ENCODE measurements around the gene ALDH18A1. TPM values are rescaled to one million over a fixed set of nuclear protein-coding genes. Genes with fewer than 3 reads are reported as not detected.

Gene ALDH18A1
- total RNA-seq, 2 donors from 2014 or later, result 22.8 to 29.5 TPM

DNA sequence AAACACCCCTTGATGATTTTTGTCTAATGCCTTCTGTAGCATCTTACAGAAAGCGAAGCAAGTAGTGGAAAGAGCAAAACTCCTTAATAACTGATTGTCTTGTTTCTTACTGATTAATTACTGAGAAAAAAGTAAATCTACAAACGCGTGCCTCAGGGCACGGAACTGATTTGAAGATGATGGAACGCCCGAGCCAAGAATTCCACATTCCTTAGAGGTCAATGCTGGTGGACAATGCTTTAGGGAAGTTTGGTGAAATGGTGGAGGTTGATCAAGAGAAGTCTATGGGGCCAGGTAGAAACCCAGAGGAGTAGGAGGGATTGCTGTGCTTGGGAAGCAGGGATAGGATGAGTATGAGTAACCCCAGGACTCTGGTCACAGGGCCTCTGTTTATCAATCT is 90.4 kb downstream of the ALDH18A1 start:
- Mint-ChIP-seq H3K4me3 (no peak overlapping the region), H3K27me3 (peaks cover 10% of the 10 kb centered on the region), H3K36me3 (ENCODE audit: low read depth) (peaks cover 2% of the 10 kb centered on the region), H3K27ac (no peak overlapping the region), H3K4me1 (peaks cover 11% of the 10 kb centered on the region)
- no peak for DNase-seq
- no peaks in the 10 kb centered on the region for H3K9me3 ChIP-seq (ENCODE audit: control insufficient read depth, low read length, poor library complexity, severe bottlenecking)
- no peak for ATAC-seq

DNA sequence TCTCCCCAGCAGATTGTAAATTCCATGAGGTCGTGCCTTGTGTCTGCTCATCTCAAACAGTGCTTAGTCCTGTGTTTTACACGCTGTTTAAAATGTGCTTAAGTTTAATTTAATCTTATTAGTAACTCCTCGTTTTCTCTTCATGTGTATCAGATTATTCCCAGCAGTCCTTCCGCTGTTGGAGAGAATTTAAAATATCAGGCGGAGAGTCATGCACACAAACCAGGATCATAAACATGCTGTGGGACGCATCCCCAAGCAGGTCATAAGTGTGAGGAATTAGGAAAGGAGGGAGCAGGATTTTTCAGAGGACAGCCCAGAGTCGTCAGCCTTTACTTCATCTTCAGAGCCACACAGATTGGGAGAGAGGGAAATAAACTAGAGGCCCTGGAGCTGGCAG is 91.2 kb downstream of the ALDH18A1 start:
- ATAC-seq, result no peak
- no peak overlapping the region for H3K4me3 Mint-ChIP-seq
- H3K9me3 ChIP-seq (ENCODE audit: control insufficient read depth, low read length, poor library complexity, severe bottlenecking), result no peaks in the 10 kb centered on the region
- no peak for DNase-seq
- peaks cover 13% of the 10 kb centered on the region for H3K4me1 Mint-ChIP-seq
- H3K27me3 Mint-ChIP-seq, result peaks cover 6% of the 10 kb centered on the region
- no peak overlapping the region for H3K27ac Mint-ChIP-seq
- H3K36me3 Mint-ChIP-seq (ENCODE audit: low read depth), result peaks cover 4% of the 10 kb centered on the region

GRCh38 chr10:95564291-95564690 is 92.2 kb downstream of the ALDH18A1 start:
- H3K27ac Mint-ChIP-seq, result no peak overlapping the region
- ATAC-seq (no peak), DNase-seq (no peak)
- H3K36me3 Mint-ChIP-seq (ENCODE audit: low read depth), result peaks cover 4% of the 10 kb centered on the region
- H3K9me3 ChIP-seq (ENCODE audit: control insufficient read depth, low read length, poor library complexity, severe bottlenecking), result no peaks in the 10 kb centered on the region
- no peak overlapping the region for H3K4me3 Mint-ChIP-seq
- peaks cover 18% of the 10 kb centered on the region for H3K4me1 Mint-ChIP-seq
- peaks cover 8% of the 10 kb centered on the region for H3K27me3 Mint-ChIP-seq

DNA sequence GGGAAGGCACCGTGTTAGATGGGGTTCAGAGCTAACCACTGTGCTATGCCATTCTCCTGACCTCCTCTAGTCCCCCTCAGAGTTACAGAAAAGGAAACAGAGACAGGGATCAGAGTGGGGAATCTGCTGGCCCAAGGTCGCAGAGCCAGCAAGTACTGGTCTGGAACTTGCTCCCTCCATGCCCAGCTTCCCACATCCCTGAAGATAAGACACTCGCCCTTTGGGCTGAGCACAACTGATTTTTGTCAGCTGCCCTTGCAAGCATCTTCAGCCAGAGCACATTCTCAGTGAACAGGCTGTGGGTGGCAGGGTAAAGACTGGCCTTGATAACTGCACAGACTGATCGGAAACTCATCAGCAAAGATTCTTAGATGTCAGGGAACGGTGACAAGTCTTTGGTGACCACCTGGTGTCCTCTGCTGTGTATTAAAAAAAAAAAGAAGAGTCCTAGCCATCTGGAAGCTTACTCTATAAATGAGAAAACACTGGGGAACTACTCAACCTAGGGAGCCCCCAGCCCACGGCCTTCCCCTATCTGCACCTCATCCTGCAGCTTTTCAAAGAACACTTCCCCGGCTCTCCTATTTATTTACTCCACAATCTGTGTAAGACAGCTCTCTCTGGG is 94.1 kb downstream of the ALDH18A1 start:
- H3K36me3 Mint-ChIP-seq (ENCODE audit: low read depth), result peaks cover 4% of the 10 kb centered on the region
- no peaks in the 10 kb centered on the region for H3K9me3 ChIP-seq (ENCODE audit: control insufficient read depth, low read length, poor library complexity, severe bottlenecking)
- ATAC-seq (no peak), DNase-seq (no peak)
- peaks cover 20% of the 10 kb centered on the region for H3K4me1 Mint-ChIP-seq
- H3K27me3 Mint-ChIP-seq, result peaks cover 10% of the 10 kb centered on the region
- no peak overlapping the region for H3K4me3 Mint-ChIP-seq
- no peak overlapping the region for H3K27ac Mint-ChIP-seq

- Mint-ChIP-seq H3K27ac (no peak overlapping the region), H3K36me3 (ENCODE audit: low read depth) (peaks cover 4% of the 10 kb centered on the region), H3K4me1 (peaks cover 20% of the 10 kb centered on the region), H3K4me3 (peak overlapping the region; percentile 99), H3K27me3 (peaks cover 10% of the 10 kb centered on the region)
- no peaks in the 10 kb centered on the region for H3K9me3 ChIP-seq (ENCODE audit: control insufficient read depth, low read length, poor library complexity, severe bottlenecking)
- DNase-seq (no peak), ATAC-seq (no peak)
These were observed 94.7 kb downstream of the ALDH18A1 start for GRCh38 chr10:95561864-95562177.

GRCh38 chr10:95561177-95561863 is 95.2 kb downstream of the ALDH18A1 start, which contains the start of gene SORBS1:
SORBS1 (minus strand) TSS chr10:95561371; CDS start chr10:95441135, 120,236 bp downstream.
- Mint-ChIP-seq H3K27me3 (peaks cover 10% of the 10 kb centered on the region), H3K4me1 (peaks cover 20% of the 10 kb centered on the region), H3K4me3 (peak within 1 kb of the TSS; percentile 99), H3K36me3 (ENCODE audit: low read depth) (peaks cover 4% of the 10 kb centered on the region), H3K27ac (peak within 1 kb of the TSS; percentile 83)
- no peaks in the 10 kb centered on the region for H3K9me3 ChIP-seq (ENCODE audit: control insufficient read depth, low read length, poor library complexity, severe bottlenecking)
- ATAC-seq (peak; percentile 98), DNase-seq (peak; percentile 76 to 85 (median 82))

DNA sequence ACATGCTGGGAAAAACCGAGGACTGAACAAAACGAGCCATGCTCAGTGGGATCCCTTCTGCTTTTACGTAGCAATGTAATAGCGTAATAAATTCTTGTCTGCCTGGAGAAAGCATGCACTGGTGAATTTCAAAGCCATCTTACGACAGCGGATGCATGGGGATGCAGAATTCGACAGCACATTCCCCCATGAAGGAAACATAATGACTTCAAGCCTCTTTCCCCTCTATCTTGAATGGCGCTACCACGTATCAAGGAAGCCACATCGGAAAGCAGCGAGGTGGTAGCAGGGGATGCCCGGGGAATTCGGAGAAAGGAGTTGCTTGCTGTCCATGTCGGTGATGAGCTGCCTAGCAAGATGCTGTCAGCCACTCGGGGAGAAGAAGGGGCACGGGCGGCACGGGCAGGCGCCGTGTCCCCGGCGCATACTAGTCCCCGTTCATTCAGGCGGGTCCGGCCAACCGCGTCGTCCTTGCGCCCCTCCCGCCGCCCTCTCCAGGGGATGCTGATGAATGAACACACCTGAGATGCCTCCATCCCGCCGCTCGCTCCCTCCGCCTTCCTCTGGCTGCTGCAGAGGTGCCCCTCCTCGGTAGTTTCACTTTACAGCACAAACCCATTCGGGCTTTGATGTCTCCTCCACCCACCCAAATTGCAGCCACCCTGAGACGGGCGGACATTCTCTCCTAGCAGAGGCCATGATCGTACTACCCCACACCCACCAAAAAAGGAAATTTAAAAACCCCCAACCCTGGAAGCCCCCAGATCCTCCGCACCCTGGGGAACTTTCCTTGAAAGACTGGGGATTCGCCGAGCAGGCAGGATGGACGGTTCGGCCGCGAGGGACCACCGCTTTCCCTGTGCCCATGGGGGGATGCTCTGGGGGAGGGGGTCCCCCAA is 96.0 kb downstream of the ALDH18A1 start:
- H3K27me3 Mint-ChIP-seq, result peaks cover 4% of the 10 kb centered on the region
- peak overlapping the region; percentile 99 for H3K4me3 Mint-ChIP-seq
- peaks cover 20% of the 10 kb centered on the region for H3K4me1 Mint-ChIP-seq
- DNase-seq (peak; percentile 19 to 37 (median 34)), ATAC-seq (peak; percentile 51)
- H3K36me3 Mint-ChIP-seq (ENCODE audit: low read depth), result peaks cover 2% of the 10 kb centered on the region
- peak overlapping the region; percentile 83 for H3K27ac Mint-ChIP-seq
- H3K9me3 ChIP-seq (ENCODE audit: control insufficient read depth, low read length, poor library complexity, severe bottlenecking), result no peaks in the 10 kb centered on the region

- DNase-seq, result no peak
- no peak for ATAC-seq
- peaks cover 4% of the 10 kb centered on the region for H3K27me3 Mint-ChIP-seq
- H3K9me3 ChIP-seq (ENCODE audit: control insufficient read depth, low read length, poor library complexity, severe bottlenecking), result no peaks in the 10 kb centered on the region
- H3K4me1 Mint-ChIP-seq, result peaks cover 16% of the 10 kb centered on the region
- peak overlapping the region; percentile 99 for H3K4me3 Mint-ChIP-seq
- peaks cover 2% of the 10 kb centered on the region for H3K36me3 Mint-ChIP-seq (ENCODE audit: low read depth)
- no peak overlapping the region for H3K27ac Mint-ChIP-seq
These were observed 96.6 kb downstream of the ALDH18A1 start for GRCh38 chr10:95559896-95560277.

- Mint-ChIP-seq H3K27ac (no peak overlapping the region), H3K4me3 (peak overlapping the region; percentile 99), H3K27me3 (peaks cover 4% of the 10 kb centered on the region), H3K4me1 (peaks cover 16% of the 10 kb centered on the region), H3K36me3 (ENCODE audit: low read depth) (peaks cover 2% of the 10 kb centered on the region)
- DNase-seq, result no peak
- no peak for ATAC-seq
- H3K9me3 ChIP-seq (ENCODE audit: control insufficient read depth, low read length, poor library complexity, severe bottlenecking), result no peaks in the 10 kb centered on the region
These were observed 97.0 kb downstream of the ALDH18A1 start for GRCh38 chr10:95559471-95559870.

GRCh38 chr10:95558593-95559320 is 97.8 kb downstream of the ALDH18A1 start:
- Mint-ChIP-seq H3K4me1 (peaks cover 14% of the 10 kb centered on the region), H3K27ac (no peak overlapping the region), H3K4me3 (peak overlapping the region; percentile 99), H3K27me3 (peaks cover 4% of the 10 kb centered on the region), H3K36me3 (ENCODE audit: low read depth) (peaks cover 2% of the 10 kb centered on the region)
- H3K9me3 ChIP-seq (ENCODE audit: control insufficient read depth, low read length, poor library complexity, severe bottlenecking), result no peaks in the 10 kb centered on the region
- DNase-seq, result no peak
- no peak for ATAC-seq

DNA sequence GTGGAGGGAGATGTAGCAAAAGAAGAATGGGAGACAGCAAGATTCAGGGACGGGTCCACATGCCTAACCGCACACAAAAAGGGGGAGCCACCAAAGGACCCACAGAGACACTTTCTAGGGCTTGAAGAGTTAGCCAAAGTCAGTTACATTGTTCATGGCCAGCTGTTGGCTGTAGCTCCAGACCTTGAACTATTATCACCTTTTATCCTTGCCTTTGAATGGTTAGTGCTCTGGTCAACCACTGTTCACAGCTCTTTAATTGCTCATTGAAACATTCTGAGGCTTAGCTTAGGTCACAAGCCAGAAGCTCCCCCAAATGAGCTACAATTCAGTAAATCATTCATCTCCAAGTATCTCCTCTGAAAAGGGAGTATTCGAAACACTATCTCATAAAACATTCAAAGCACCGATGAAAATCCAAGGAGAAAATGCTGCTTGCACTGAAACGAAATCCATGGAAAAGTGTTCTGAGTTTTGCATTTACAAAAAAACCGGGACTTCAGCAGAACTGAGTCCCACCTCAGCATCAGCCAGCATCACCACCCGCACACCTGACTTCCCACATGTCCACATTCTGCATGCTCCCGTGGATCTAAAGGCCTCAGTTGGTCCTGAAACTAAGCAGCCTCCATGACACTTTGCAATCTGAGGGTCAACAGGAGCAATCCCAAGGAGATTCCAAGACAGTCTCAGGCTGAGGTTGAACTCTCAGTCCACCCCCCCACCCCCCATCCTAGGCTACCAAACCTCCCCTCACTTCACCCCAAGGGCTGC is 99.3 kb downstream of the ALDH18A1 start:
- DNase-seq, result no peak
- no peaks in the 10 kb centered on the region for H3K9me3 ChIP-seq (ENCODE audit: control insufficient read depth, low read length, poor library complexity, severe bottlenecking)
- H3K4me3 Mint-ChIP-seq, result no peak overlapping the region
- H3K27me3 Mint-ChIP-seq, result peaks cover 4% of the 10 kb centered on the region
- H3K27ac Mint-ChIP-seq, result no peak overlapping the region
- no peak for ATAC-seq
- peaks cover 2% of the 10 kb centered on the region for H3K36me3 Mint-ChIP-seq (ENCODE audit: low read depth)
- H3K4me1 Mint-ChIP-seq, result peaks cover 13% of the 10 kb centered on the region
